Common myeloid progenitor, CD34-positive (primary cell): Measurements from ENCODE around the gene CNTN5. TPM values are rescaled to one million over a fixed set of nuclear protein-coding genes. Genes with fewer than 3 reads are reported as not detected.

Experiments used
- CTCF ChIA-PET: fragments of 350-600 bp; sonication (Branson Sonifier 250); formaldehyde crosslinking; loops from one replicate; lab custom pipeline; 2021; ENCODE audit warnings: antibody characterized with exemption; lab: Charles Lee
- POLR2A ChIA-PET: fragments of 350-600 bp; sonication (Branson Sonifier 250); formaldehyde crosslinking; loops from one replicate; lab custom pipeline; 2021; ENCODE audit warnings: antibody characterized with exemption; lab: Charles Lee
- DNase-seq, 3 donors: peaks; one replicate each; pipeline versions ENCODE4 v3.0.0 to v3.0.0-alpha.2; 2013
- H3K27ac ChIP-seq, 2 experiments: 1 replicate in 1 of 2; 2 replicates in 1 of 2; pipeline ENCODE4 v1.7.0; 2013; ENCODE audit warnings: inconsistent platforms in 2 of 2, low read length in 2 of 2, mild to moderate bottlenecking in 2 of 2, low read depth in 1 of 2, moderate library complexity in 1 of 2; ENCODE audit not compliant: severe bottlenecking in 2 of 2, insufficient read depth in 1 of 2, poor library complexity in 1 of 2
- H3K27me3 ChIP-seq, 5 experiments: replicated peaks in 2 of 5; 1 replicate in 3 of 5; 2 replicates in 2 of 5; pipeline versions ENCODE4 v1.6.1 to v1.7.0; 2013; ENCODE audit warnings: low read length in 4 of 5, mild to moderate bottlenecking in 2 of 5, moderate library complexity in 2 of 5, inconsistent platforms in 1 of 5; ENCODE audit not compliant: insufficient read depth in 5 of 5, control insufficient read depth in 4 of 5
- H3K36me3 ChIP-seq, 4 experiments: 1 replicate in 2 of 4; 2 replicates in 2 of 4; pipeline versions ENCODE4 v1.6.1 to v1.7.0; 2013; ENCODE audit warnings: low read length in 3 of 4, control low read depth in 1 of 4, mild to moderate bottlenecking in 1 of 4; ENCODE audit not compliant: control insufficient read depth in 4 of 4, insufficient read depth in 4 of 4
- H3K4me1 ChIP-seq, 4 experiments: 1 replicate in 3 of 4; 2 replicates in 1 of 4; pipeline versions ENCODE4 v1.6.1 to v1.7.1; 2013; ENCODE audit warnings: low read length in 3 of 4, mild to moderate bottlenecking in 3 of 4, control low read depth in 1 of 4, inconsistent platforms in 1 of 4, moderate library complexity in 1 of 4; ENCODE audit not compliant: control insufficient read depth in 4 of 4, insufficient read depth in 4 of 4; ENCODE audit errors: control extremely low read depth in 1 of 4
- H3K4me3 ChIP-seq, 7 experiments: 1 replicate in 4 of 7; 2 replicates in 3 of 7; pipeline versions ENCODE4 v1.5.1 to v1.7.0; 2013; ENCODE audit warnings: mild to moderate bottlenecking in 7 of 7, low read length in 6 of 7, moderate library complexity in 6 of 7, inconsistent platforms in 2 of 7, low read depth in 2 of 7, control low read depth in 1 of 7; ENCODE audit not compliant: insufficient read depth in 4 of 7, control insufficient read depth in 1 of 7; ENCODE audit errors: extremely low read depth in 1 of 7
- H3K9me3 ChIP-seq, 5 experiments: 1 replicate in 4 of 5; 2 replicates in 1 of 5; pipeline versions ENCODE4 v1.6.1 to v1.7.1; 2013; ENCODE audit warnings: low read length in 4 of 5, mild to moderate bottlenecking in 2 of 5, inconsistent platforms in 1 of 5, low read depth in 1 of 5, moderate library complexity in 1 of 5; ENCODE audit not compliant: control insufficient read depth in 4 of 5, insufficient read depth in 2 of 5; ENCODE audit errors: control extremely low read depth in 1 of 5
- WGBS: methylation state at CpG from one replicate; pipeline ENCODE4 v1.1.5; 2013; ENCODE audit not compliant: insufficient coverage; 5-methylcytosine and 5-hydroxymethylcytosine counted together
- polyA plus RNA-seq: library from polyadenylated mRNA; unstranded; fragments of 120-200 nt; gene quantifications from one replicate; pipeline ENCODE4 v1.2.1, GENCODE V29; 2013

Gene CNTN5
- 0.03 TPM for polyA plus RNA-seq

- H3K27ac ChIP-seq = no peak within 1 kb of the TSS
- H3K4me3 ChIP-seq = peak within 1 kb of the TSS; percentile 35 to 82 (median 71)
- peaks cover 0 to 16% (median 11%) of the 10 kb centered on the region in 4 experiments for H3K4me1 ChIP-seq
- ChIA-PET POLR2A (no interaction called here), CTCF (interaction anchor here (0.6 kb wide), 2 partner anchors 50 to 670 kb away, joined by 3 read pairs; no protein-coding TSS in a partner anchor)
- WGBS = under 1% methylated on average over 55 of the region's 57 CpGs
- peaks cover 4 to 13% (median 8%) of the 10 kb centered on the region in 5 experiments for H3K27me3 ChIP-seq
- no peaks in the 10 kb centered on the region for H3K36me3 ChIP-seq
- DNase-seq = peak; percentile 67 to 89 (median 82)
- H3K9me3 ChIP-seq = no peaks in the 10 kb centered on the region
Observed at GRCh38 chr11:99020352-99021225, at the start of gene CNTN5. Gene CNTN5 (plus strand): TSS chr11:99020949.

DNA sequence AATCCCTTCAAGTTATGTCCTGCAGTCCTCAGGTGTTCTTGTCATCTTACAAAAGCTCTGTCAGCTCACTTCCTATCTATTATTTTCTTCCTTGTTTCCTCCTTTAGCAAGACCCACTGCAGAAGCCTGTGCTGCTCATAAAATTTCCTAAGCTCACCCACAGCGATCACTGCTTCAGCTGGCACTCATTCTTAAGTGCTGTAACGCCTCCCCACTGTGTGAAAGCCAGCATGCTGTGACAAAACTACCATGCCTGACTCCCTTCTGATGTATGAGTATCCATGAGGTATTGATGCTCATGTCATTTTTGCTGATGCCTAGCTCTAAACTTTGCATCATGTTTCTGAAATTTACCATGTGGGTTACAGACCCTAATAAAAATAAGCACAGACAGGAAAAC, 41.5 kb upstream of the CNTN5 start:
- 100% methylated on average over 1 of the region's 2 CpGs for WGBS
- POLR2A ChIA-PET = interaction anchor here (0.6 kb wide), 1 partner anchor 954 kb away, joined by 3 read pairs; no protein-coding TSS in a partner anchor
- H3K4me1 ChIP-seq = no peaks in the 10 kb centered on the region

DNA sequence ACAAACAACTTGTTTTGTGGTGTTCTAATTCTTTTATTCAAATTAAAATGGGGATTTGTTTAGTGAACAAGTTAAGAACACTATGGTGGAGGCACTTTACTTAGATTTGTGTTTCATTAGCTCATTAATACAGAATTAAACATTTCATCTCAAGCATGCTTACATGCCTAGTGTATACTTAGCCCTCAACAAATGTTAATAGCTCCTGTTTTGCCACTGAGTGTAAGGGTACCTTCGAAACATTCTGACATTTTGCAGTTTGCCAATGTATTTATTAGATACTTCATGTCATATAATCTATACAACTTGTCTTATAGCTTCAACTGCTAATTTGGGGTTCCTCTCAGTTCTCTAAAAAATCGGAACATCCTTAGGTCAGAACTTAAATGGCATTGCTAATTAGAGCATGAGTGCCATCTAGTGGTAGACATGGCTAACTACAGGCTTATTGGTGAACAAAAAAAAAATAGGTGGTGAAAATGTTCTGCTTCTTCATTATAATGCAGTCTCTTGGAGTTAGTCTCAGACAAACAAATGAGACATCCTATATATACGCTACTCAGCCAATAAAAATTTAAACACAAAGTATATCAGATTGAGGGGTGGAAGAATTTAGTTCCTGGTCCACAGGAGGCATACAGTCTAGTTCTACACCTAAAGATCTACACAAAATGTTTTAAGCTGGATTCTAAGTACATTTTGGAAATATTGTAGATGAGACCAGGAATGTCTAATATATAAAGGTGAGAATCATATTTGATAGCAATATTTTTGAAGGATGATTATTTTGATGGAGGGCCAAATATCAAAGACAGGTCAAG, 4.9 kb upstream of the CNTN5 start:
- 0% methylated on average over 1 of the region's 3 CpGs for WGBS
- no peak overlapping the region for H3K27ac ChIP-seq
- DNase-seq = peak; percentile 56 to 79 (median 78)

More for the DNA sequence above, 41.5 kb upstream of the CNTN5 start:
- DNase-seq = no peak
- H3K36me3 ChIP-seq = no peaks in the 10 kb centered on the region
- CTCF ChIA-PET = no interaction called here
- no peaks in the 10 kb centered on the region for H3K27me3 ChIP-seq
- H3K9me3 ChIP-seq = peaks cover 0 to 3% (median 0%) of the 10 kb centered on the region in 5 experiments
- no peak overlapping the region for H3K27ac ChIP-seq
- no peak overlapping the region for H3K4me3 ChIP-seq

DNA sequence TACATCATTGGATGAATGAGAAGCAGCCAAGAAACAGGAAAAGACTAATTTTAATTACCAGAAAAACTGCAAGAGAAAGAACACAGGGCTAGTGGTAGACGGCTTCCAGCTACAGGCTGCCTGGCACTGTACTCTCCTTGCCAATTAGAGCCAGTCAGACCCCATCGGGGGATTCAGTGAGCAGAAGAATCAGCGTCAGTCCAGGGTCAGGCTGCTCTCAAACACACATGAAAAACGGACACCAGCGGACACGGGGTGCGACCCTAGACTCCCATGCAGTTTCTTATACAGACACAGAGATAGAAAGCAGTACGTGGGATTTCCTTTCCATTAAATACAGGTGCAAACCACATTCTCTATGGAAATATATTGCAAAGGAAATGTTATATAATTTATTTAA, 1.1 kb upstream of the CNTN5 start:
- H3K4me3 ChIP-seq = peak overlapping the region in 3 of 7 experiments; percentile 61 to 82 (median 71)
- CTCF ChIA-PET = interaction anchor here (1.4 kb wide), 1 partner anchor 9 kb away, joined by 3 read pairs; no protein-coding TSS in a partner anchor
- no peak overlapping the region for H3K27ac ChIP-seq
- H3K9me3 ChIP-seq = no peaks in the 10 kb centered on the region
- POLR2A ChIA-PET = interaction anchor here (0.6 kb wide), 1 partner anchor 354 kb away, joined by 5 read pairs; no protein-coding TSS in a partner anchor
- H3K36me3 ChIP-seq = no peaks in the 10 kb centered on the region
- no peak for DNase-seq
- H3K27me3 ChIP-seq = peaks cover 4 to 13% (median 8%) of the 10 kb centered on the region in 5 experiments
- peaks cover 0 to 16% (median 11%) of the 10 kb centered on the region in 4 experiments for H3K4me1 ChIP-seq
- 72% methylated on average over 7 of the region's 8 CpGs for WGBS

More for the DNA sequence above, 4.9 kb upstream of the CNTN5 start:
- Histone ChIP-seq H3K27me3 (peaks cover 2 to 13% (median 5%) of the 10 kb centered on the region in 5 experiments), H3K9me3 (no peaks in the 10 kb centered on the region), H3K36me3 (no peaks in the 10 kb centered on the region), H3K4me1 (peaks cover 0 to 9% (median 8%) of the 10 kb centered on the region in 4 experiments), H3K4me3 (no peak overlapping the region)
- ChIA-PET POLR2A (no interaction called here), CTCF (interaction anchor here (0.6 to 2.0 kb wide), 10 partner anchors 9 to 1561 kb away, joined by 3 to 15 read pairs (median 3); no protein-coding TSS in a partner anchor)

- Histone ChIP-seq H3K9me3 (no peaks in the 10 kb centered on the region), H3K4me1 (no peaks in the 10 kb centered on the region), H3K27ac (no peak overlapping the region), H3K4me3 (no peak overlapping the region), H3K36me3 (no peaks in the 10 kb centered on the region), H3K27me3 (no peaks in the 10 kb centered on the region)
- ChIA-PET POLR2A (no interaction called here), CTCF (no interaction called here)
- no peak for DNase-seq
- WGBS = 100% methylated on average over 1 of the region's 1 CpG
Observed at GRCh38 chr11:99037057-99037456, 16.3 kb downstream of the CNTN5 start.

- no peaks in the 10 kb centered on the region for H3K36me3 ChIP-seq
- no peak for DNase-seq
- no CpG with 5 or more reads among the region's 1 CpG for WGBS
- POLR2A ChIA-PET = no interaction called here
- H3K4me1 ChIP-seq = no peaks in the 10 kb centered on the region
- CTCF ChIA-PET = no interaction called here
- no peaks in the 10 kb centered on the region for H3K9me3 ChIP-seq
- H3K27ac ChIP-seq = no peak overlapping the region
- no peak overlapping the region for H3K4me3 ChIP-seq
- H3K27me3 ChIP-seq = no peaks in the 10 kb centered on the region
Observed at GRCh38 chr11:99063331-99063730, 42.6 kb downstream of the CNTN5 start.
